Peyer's patch (tissue), 4 donors: ENCODE data around the gene ACTMAP. TPM values are rescaled to one million over a fixed set of nuclear protein-coding genes. Genes with fewer than 3 reads are reported as not detected.

Experiments used
- DNase-seq, 3 donors: peaks; one replicate each; pipeline ENCODE4 v3.0.0-alpha.2; 2017 to 2019
- H3K27ac ChIP-seq, 4 donors: fragments of 200-600 bp; sonication (generic); one replicate each; pipeline ENCODE4 v1.5.1; 2016 to 2019
- H3K27me3 ChIP-seq, 2 donors: fragments of 200-600 bp; sonication (generic); one replicate each; pipeline ENCODE4 v1.5.1; 2019
- H3K36me3 ChIP-seq, 3 donors: fragments of 200-600 bp; sonication (generic); one replicate each; pipeline ENCODE4 v1.5.1; 2016 to 2019
- H3K4me1 ChIP-seq, 4 donors: fragments of 200-600 bp; sonication (generic); one replicate each; pipeline ENCODE4 v1.5.1; 2016 to 2019
- H3K4me3 ChIP-seq, 4 donors: fragments of 200-600 bp; sonication (generic); 1 replicate in 3 of 4; 2 replicates in 1 of 4; pipeline ENCODE4 v1.5.1; 2016 to 2019; ENCODE audit warnings: mild to moderate bottlenecking in 1 of 4
- H3K9me3 ChIP-seq, 4 donors: fragments of 200-600 bp; sonication (generic); one replicate each; pipeline ENCODE4 v1.5.1; 2016 to 2019; ENCODE audit warnings: mild to moderate bottlenecking in 1 of 4
- CTCF ChIP-seq, 6 experiments: fragments of 450-650 bp in 4 of 6; fragments of 200-600 bp in 2 of 6; sonication (generic) in 1 of 6; IDR thresholded peaks; one replicate each; pipeline ENCODE4 v1.5.1; 2017 to 2019; ENCODE audit warnings: antibody characterized with exemption in 6 of 6, mild to moderate bottlenecking in 3 of 6, moderate library complexity in 1 of 6
- POLR2A ChIP-seq, 2 donors: fragments of 450-650 bp; IDR thresholded peaks; one replicate each; pipeline ENCODE4 v1.5.1; 2017; ENCODE audit warnings: antibody characterized with exemption in 2 of 2, mild to moderate bottlenecking in 2 of 2, moderate library complexity in 2 of 2
- total RNA-seq, 4 donors: library from RNA; depleted of rRNA; stranded (reverse); fragments of >200 nt; gene quantifications; one replicate each; pipeline ENCODE4 v1.1.0, GENCODE V29; 2016

Gene ACTMAP
- total RNA-seq, 4 donors from 2014 or later, result 7.4 to 33.0 (median 21.6) TPM

GRCh38 chr19:40717880-40718773, 32.1 kb downstream of the ACTMAP start:
- Histone ChIP-seq H3K4me1 (peaks cover 0 to 56% (median 26%) of the 10 kb centered on the region in 4 donors), H3K4me3 (peak overlapping the region; percentile 69 to 91 (median 81)), H3K9me3 (no peaks in the 10 kb centered on the region), H3K36me3 (peaks cover 0 to 10% (median 0%) of the 10 kb centered on the region in 3 donors), H3K27me3 (no peaks in the 10 kb centered on the region), H3K27ac (peak overlapping the region; percentile 89 to 99 (median 96))
- peak; percentile 23 to 74 (median 64) for DNase-seq
- no peak for TF ChIP-seq POLR2A (IDR thresholded peaks at IDR 0.05)
- no peak for TF ChIP-seq CTCF (IDR thresholded peaks at IDR 0.05)

DNA sequence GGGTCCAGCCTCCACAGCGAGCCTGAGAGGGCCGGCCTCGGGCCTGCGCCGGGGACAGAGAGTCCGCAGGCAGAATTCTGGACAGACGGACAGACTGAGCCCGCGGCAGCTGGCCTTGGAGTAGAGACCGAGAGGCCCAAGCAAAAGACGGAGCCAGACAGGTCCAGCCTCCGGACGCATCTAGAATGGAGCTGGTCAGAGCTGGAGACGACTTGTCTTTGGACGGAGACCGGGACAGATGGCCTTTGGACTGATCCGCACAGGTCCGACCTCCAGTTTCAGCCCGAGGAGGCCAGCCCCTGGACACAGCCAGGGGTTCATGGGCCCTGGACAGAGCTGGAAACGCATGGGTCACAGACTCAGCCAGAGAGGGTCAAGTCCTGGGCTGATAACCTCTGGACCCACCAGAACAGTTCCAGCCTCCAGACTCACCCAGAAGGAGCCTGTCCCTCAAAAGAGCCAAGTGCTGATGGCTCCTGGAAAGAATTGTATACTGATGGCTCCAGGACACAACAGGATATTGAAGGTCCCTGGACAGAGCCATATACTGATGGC, 32.9 kb downstream of the ACTMAP start:
- Histone ChIP-seq H3K36me3 (peaks cover 0 to 13% (median 0%) of the 10 kb centered on the region in 3 donors), H3K4me3 (peak overlapping the region; percentile 69 to 91 (median 81)), H3K27ac (peak overlapping the region; percentile 89 to 99 (median 96)), H3K27me3 (no peaks in the 10 kb centered on the region), H3K4me1 (peaks cover 0 to 53% (median 26%) of the 10 kb centered on the region in 4 donors), H3K9me3 (no peaks in the 10 kb centered on the region)
- DNase-seq, result peak in 2 of 3 donors; percentile 69 to 74
- TF ChIP-seq POLR2A (IDR thresholded peaks at IDR 0.05) (peak; percentile 39 to 48), CTCF (IDR thresholded peaks at IDR 0.05) (no peak)

DNA sequence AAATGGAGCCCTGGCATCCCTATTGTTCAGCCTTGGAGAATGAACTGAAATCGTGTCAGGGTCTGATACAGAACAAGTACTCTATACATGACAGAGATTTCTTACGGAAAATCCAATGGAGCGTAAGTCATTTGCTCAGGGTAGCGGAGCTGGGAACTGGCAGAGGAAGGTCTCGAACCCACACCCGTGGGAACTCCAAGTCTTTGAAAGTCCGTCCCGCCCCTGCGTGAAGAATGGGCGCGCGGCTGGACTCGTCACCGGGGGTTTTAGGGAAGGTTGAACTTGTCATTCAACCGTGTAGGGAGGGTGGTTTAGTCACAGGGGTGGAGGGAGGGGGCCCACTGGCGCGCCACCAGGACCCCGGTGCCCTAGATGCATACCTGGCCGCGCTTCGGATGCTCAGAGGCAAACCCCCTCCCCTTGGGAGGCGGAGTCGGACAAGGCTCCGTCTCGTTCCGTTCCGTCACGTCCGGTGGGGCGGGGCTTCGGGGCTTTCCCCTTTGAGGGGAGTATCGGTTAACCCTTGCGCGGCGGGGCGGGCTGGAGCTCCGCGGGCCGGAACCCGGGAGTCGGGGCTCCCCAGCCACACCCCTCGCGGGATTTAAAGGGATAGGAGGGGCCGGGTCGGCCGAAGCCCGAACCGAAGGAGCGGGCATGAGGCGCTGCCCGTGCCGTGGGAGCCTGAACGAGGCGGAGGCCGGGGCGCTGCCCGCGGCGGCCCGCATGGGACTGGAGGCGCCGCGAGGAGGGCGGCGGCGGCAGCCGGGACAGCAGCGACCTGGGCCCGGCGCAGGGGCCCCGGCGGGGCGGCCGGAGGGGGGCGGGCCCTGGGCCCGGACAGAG, 33.6 kb downstream of the ACTMAP start, which contains the start of the genes COQ8B and ITPKC:
Gene COQ8B, minus strand, starts transcription at position 405 of the 843 bp plus-strand sequence. CDS start 2,254 bp downstream, outside the sequence.
Gene ITPKC, plus strand, starts transcription at position 631 of the 843 bp plus-strand sequence. Its CDS starts 24 bp downstream, at position 655.
- Histone ChIP-seq H3K4me3 (peak within 1 kb of the TSS; percentile 69 to 91 (median 81)), H3K9me3 (no peaks in the 10 kb centered on the region), H3K27me3 (no peaks in the 10 kb centered on the region), H3K27ac (peak within 1 kb of the TSS; percentile 89 to 99 (median 96)), H3K36me3 (peaks cover 0 to 15% (median 0%) of the 10 kb centered on the region in 3 donors), H3K4me1 (peaks cover 0 to 46% (median 26%) of the 10 kb centered on the region in 4 donors)
- TF ChIP-seq POLR2A (IDR thresholded peaks at IDR 0.05), result peak; percentile 42 to 95
- peak in 4 of 6 experiments; percentile 13 to 49 (median 46) for TF ChIP-seq CTCF (IDR thresholded peaks at IDR 0.05)
- peak; percentile 100 for DNase-seq

DNA sequence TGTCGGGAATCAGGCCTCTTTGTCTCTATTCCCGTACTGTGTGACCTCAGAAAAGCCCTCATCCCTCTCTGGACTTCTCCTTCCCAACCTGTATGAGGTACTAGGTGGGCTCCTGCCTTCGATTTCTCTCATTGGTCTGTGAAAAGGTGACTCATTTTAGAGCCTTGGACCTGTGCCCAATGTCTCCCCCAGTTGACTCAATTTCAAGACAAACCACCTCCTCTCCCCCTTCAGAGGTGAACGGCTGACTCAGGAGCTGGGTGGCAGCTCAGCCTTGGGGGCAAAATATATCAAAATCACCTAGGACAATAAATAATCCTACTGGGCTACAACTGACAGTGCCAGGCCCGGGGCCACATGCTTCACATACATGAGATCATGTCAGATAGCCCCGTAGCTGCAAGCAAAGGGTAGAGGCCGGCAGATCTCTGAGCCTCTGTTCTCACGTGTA, 34.2 kb downstream of the ACTMAP start:
- no peak for TF ChIP-seq CTCF (IDR thresholded peaks at IDR 0.05)
- TF ChIP-seq POLR2A (IDR thresholded peaks at IDR 0.05), result no peak
- Histone ChIP-seq H3K36me3 (peaks cover 0 to 20% (median 0%) of the 10 kb centered on the region in 3 donors), H3K9me3 (no peaks in the 10 kb centered on the region), H3K4me1 (peaks cover 0 to 42% (median 24%) of the 10 kb centered on the region in 4 donors), H3K27ac (peak overlapping the region; percentile 89 to 99 (median 96)), H3K4me3 (peak overlapping the region; percentile 69 to 91 (median 81)), H3K27me3 (no peaks in the 10 kb centered on the region)
- peak; percentile 16 to 58 (median 54) for DNase-seq
